Sigmoid colon (tissue), 4 donors: ENCODE measurements around the gene ZNF100.

Source experiments
- POLR2AphosphoS5 ChIP-seq, 4 donors: sonication (generic); formaldehyde crosslinking; IDR thresholded peaks; one replicate each; pipeline ENCODE4 v1.6.1; 2017; ENCODE audit warnings: antibody characterized with exemption in 4 of 4
- TF ChIP-seq, protein P1 (sequence below), 4 experiments: fragments of 450-650 bp in 3 of 4; fragments of 200-600 bp in 1 of 4; IDR thresholded peaks; one replicate each; pipeline ENCODE4 v1.5.1; 2016 to 2019; ENCODE audit warnings: antibody characterized with exemption in 4 of 4, mild to moderate bottlenecking in 3 of 4, moderate library complexity in 2 of 4

DNA sequence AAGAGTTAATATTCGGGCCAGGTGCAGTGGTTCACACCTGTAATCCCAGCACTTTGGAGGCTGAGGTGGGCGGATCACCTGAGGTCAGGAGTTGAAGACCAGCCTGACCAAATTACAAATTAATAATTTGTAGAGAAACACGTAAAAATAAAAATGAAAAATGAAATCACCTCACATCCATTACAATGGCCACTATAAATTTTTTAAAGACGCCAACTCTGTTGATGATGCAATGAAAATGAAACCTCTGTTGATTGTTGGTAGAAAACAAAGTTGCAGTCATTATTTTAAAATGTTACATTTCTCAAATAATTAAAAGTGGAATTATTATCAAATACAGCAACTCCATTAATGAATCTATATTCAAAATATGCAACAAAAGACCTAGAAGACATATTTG, 26.8 kb downstream of the ZNF100 start:
- TF ChIP-seq, protein P1, sequence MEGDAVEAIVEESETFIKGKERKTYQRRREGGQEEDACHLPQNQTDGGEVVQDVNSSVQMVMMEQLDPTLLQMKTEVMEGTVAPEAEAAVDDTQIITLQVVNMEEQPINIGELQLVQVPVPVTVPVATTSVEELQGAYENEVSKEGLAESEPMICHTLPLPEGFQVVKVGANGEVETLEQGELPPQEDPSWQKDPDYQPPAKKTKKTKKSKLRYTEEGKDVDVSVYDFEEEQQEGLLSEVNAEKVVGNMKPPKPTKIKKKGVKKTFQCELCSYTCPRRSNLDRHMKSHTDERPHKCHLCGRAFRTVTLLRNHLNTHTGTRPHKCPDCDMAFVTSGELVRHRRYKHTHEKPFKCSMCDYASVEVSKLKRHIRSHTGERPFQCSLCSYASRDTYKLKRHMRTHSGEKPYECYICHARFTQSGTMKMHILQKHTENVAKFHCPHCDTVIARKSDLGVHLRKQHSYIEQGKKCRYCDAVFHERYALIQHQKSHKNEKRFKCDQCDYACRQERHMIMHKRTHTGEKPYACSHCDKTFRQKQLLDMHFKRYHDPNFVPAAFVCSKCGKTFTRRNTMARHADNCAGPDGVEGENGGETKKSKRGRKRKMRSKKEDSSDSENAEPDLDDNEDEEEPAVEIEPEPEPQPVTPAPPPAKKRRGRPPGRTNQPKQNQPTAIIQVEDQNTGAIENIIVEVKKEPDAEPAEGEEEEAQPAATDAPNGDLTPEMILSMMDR (IDR thresholded peaks at IDR 0.05): no peak
- TF ChIP-seq POLR2AphosphoS5 (IDR thresholded peaks at IDR 0.05): no peak
